Left cardiac atrium (tissue), 4 donors: ENCODE results near the gene MICAL2. TPM values are rescaled to one million over a fixed set of nuclear protein-coding genes. Genes with fewer than 3 reads are reported as not detected.
A peak's percentile ranks its signal among the peaks of the same experiment; 100 is the strongest.

ENCODE experiments used
- ATAC-seq, 2 donors: fragments of 200-7000 bp; cut with Tn5 transposase; one replicate each; pipeline ENCODE4 v1.9.1; 2020; ENCODE audit warnings: mild to moderate bottlenecking in 2 of 2, moderate library complexity in 2 of 2
- DNase-seq: peaks from one replicate; pipeline ENCODE4 v3.0.0-alpha.2; 2020
- intact Hi-C, 2 donors: fragments of 100-400 bp; cut with DNase I; formaldehyde crosslinking; loops; one replicate each; pipeline versions ENCODE4 v1.14.1 to v1.15.1; 2022 to 2023
- total RNA-seq, 2 donors: library from RNA; stranded (reverse); fragmentation: NEBNext Ultra II Directional; extraction: Animal tissue kit (Norgen Biotek cat#: 25700); gene quantifications; one replicate each; pipeline ENCODE4 v1.2.1, GENCODE V29; 2021
- donor health status: DM: no; HTN: yes; CAD: no.
- donor health status: DM: no; HTN: yes; CAD: no; lungs with severe emphysema.
- donor health status: DM: yes; HTN: yes; CAD: no.
- donor health status: Dilated cardiomyopathy.

The MICAL2 gene
- total RNA-seq, 2 donors from 2014 or later: 74.5 to 128 TPM

DNA sequence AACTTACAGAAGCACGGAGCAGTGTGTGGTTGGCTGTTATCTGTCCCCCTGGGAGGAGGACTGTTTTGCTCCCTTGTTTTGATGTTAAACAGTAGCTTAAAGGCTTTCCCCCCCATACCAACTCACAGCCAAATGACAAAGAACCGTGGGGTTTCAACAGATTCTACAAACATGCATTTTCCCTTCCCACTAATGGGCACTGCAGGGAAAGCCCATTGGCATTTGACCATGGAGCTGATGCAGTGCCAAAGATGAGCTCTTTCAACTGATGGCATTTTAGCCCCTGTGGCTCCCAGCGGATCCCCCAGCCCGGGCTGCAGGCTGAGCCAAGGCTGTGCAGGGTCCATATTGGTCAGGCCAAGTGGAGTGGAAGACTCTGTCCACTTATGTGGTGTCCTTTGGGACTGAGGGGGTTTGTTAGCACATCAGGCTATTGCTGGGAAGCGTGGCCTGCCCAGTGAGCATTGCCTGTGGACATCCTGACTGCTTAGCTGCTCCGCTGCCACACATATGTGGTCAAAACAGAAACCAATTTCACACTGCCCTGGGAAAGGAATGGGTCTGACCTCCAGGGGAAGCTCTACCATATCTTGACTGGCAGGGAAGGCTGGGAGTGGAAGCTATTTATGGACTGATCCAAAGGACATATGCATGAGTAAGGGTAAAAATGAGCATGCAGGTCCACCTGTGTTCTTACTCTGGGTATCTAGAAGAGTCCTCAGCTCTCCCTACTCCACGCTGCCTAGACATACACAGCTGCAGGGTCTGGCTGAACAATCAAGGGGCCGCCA, 150.5 kb downstream of the MICAL2 start:
- ATAC-seq: peak; percentile 17 to 39
- DNase-seq: peak; percentile 4
- intact Hi-C loops: no loop called here

- ATAC-seq (no peak), DNase-seq (peak; percentile 18)
- intact Hi-C loops: no loop called here
Observed at GRCh38 chr11:12261551-12261950, 151.2 kb downstream of the MICAL2 start.

GRCh38 chr11:12263141-12263693, 152.8 kb downstream of the MICAL2 start:
- DNase-seq (no peak), ATAC-seq (peak; percentile 80 to 82)
- intact Hi-C loops: no loop called here

- ATAC-seq: no peak
- intact Hi-C loops: no loop called here
- no peak for DNase-seq
Observed at GRCh38 chr11:12264361-12264760, 154.0 kb downstream of the MICAL2 start.

DNA sequence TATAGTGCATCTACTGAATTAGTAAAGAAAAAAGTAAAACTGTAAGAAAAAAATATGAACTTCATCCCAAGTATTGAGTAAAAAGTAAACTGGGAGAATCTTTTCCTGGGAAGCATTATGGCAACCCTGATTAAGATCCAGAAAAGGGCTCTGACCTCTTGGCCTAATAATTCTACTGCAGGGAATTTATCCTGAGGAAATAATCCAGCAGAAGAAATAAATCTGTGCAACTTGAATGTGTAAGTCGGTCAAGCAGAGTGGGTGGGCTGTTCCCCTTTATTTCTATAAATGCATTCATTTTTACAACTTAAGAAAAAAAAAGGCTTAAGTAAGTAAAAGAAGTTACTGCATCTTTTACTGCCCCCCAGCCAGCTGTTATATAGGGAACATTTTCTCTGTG, 155.7 kb downstream of the MICAL2 start:
- intact Hi-C loops: no loop called here
- ATAC-seq (no peak), DNase-seq (no peak)

DNA sequence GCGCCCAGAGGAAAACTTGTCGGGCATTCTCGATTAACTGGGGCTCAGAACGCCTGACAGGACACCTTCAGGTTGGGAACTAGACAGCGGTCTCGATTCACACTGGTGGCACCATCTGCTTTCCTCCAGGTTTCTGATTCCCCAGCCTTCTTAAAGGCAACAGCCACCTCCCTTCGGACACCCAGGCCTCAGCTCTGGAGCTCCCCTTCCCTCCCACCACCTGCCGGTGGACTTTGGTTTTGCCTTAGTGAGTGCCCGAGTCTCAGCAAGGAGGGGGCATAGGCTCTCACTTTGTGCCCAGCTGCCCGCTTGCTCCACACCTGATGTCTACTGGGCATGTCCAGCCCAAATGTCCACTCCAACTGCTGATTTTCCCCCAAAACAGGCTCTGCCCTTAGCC, 156.6 kb downstream of the MICAL2 start:
- intact Hi-C loops: no loop called here
- ATAC-seq: no peak
- peak; percentile 17 for DNase-seq

DNA sequence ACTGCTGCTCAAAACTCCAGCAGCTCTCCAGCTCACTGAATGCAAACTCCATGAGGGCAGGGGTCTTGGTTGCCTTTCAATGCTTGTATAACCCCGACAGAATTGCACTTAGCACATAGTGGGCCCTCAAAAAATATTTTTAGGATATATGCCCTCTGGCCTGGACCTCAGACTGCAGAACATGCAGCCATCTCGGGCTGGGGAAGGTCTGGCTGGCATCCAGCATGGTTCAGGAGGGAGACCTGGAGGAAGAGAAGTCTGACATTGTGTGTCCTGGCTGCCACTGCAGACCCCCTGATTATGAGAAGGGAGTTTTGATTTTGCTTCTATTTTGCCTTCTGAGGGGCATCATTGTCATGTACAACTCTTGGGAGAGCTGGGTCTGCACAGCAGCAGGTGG, 157.5 kb downstream of the MICAL2 start:
- DNase-seq: peak; percentile 10
- ATAC-seq: no peak
- intact Hi-C loops: no loop called here

GRCh38 chr11:12269104-12269441, 158.7 kb downstream of the MICAL2 start:
- DNase-seq: peak; percentile 70
- ATAC-seq: peak; percentile 70 to 81
- intact Hi-C loops: no loop called here

DNA sequence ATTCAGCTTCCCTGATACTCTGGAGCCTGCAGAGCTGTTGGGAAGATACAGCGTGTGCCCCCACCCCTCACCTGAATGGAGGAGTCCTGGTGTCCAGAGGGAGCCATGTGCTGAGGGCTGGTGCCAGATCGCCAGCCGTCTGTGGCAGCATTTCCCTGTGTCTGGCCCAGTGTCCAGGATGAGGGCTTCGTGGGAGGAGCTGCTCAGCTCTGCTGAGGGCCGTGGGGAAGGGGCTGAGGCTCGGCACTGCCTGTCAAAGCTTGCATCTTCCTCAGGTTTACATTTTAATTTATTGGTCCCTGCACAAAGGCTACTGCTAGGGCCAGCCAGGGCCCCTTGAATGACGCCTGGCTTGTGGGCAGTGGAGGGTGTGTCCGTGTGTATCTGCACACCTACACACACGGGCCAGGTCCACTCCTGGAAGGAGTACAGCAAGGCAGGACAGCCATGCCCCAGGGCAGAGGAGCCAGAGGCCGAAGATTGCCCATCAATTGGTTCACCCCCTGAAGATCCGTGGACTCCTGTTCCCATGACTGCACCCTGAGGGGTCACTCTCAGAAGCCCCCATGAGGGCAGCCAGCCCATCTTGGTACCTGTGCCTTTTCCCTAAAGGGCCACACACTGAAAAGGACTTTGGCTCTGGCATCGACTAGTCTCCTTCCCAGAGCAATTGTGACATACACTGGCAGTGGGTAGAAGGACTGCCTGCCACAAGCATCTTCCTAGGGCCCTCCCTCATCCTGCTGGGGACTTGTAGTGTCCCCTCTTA, 159.2 kb downstream of the MICAL2 start:
- DNase-seq: peak; percentile 25
- intact Hi-C loops: loop anchor here (10.0 kb wide), 1 partner anchor 335 kb away; no protein-coding TSS in a partner anchor
- ATAC-seq: peak; percentile 38 to 46

GRCh38 chr11:12270215-12270797, 159.9 kb downstream of the MICAL2 start:
- peak in 1 of 2 donors; percentile 11 for ATAC-seq
- no peak for DNase-seq
- intact Hi-C loops: loop anchor here (10.0 kb wide), 1 partner anchor 336 kb away; no protein-coding TSS in a partner anchor

DNA sequence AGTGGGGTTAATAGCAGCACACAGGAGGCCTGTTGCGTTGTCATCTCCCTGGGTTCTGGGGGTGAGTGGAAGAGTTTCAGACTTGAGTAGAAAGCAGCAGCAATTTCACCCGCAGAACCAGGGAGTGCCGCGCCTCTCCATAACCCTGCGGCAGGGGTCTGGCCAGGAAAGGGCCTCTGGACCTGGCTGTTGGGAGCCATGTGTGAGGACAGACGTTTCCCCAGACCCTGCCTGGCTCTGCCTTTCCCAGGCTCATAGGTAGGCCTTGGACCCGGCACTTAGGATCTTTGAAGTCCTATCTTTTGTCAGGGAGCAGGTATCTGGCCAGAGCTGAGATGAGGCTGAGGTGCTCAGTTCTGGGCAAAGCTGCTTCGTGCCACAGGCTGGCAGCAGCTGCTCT, 160.4 kb downstream of the MICAL2 start:
- DNase-seq (no peak), ATAC-seq (no peak)
- intact Hi-C loops: loop anchor here (10.0 kb wide), 1 partner anchor 336 kb away; no protein-coding TSS in a partner anchor

DNA sequence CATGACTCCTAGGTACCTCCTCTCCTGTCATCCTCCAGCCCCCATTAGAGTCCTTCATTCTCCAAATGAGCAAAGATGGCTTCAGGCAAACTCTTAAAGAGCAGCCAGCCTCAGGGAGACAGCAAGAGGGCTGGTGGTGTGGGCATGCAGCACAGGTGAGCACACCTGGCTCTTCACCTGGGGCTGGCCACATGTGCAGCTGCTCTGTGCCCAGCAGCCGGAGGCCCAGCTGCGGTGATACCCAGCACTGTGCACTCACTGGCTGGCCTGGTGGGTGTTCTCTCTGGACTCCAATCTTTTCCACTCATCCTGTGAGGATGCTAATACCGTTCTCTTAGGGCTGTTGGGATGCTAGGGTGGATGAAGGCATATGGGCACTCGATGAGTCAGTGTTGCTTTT, 160.9 kb downstream of the MICAL2 start:
- no peak for ATAC-seq
- intact Hi-C loops: loop anchor here (10.0 kb wide), 1 partner anchor 336 kb away; no protein-coding TSS in a partner anchor
- DNase-seq: no peak

DNA sequence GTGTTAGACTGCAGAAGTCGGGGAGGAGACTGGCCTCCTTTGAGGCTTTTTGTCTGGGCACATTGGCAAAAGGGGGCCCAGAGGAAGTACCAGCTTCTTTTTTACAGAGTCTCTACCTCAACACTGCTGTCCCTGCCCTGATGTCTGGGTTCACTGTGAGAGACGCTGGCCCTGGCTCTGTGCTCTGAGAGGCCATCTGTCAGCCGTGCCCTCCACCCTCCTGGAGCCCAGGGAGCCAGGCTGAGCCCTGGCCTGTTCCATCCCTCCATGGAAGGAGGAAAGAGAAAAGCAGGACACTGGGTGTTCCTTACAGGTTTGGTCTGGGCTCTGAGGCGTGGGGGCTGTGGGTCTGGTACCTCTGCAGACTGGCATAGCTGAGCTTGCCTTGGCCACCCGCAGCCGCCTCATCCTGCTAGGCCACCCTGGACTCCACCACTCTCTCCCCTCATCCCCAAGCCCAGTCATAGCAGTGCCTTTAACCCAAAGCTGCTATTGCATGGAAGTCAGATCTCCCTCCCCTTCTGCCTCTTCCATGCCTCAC, 161.5 kb downstream of the MICAL2 start:
- no peak for ATAC-seq
- intact Hi-C loops: loop anchor here (10.0 kb wide), 1 partner anchor 337 kb away; no protein-coding TSS in a partner anchor
- no peak for DNase-seq

DNA sequence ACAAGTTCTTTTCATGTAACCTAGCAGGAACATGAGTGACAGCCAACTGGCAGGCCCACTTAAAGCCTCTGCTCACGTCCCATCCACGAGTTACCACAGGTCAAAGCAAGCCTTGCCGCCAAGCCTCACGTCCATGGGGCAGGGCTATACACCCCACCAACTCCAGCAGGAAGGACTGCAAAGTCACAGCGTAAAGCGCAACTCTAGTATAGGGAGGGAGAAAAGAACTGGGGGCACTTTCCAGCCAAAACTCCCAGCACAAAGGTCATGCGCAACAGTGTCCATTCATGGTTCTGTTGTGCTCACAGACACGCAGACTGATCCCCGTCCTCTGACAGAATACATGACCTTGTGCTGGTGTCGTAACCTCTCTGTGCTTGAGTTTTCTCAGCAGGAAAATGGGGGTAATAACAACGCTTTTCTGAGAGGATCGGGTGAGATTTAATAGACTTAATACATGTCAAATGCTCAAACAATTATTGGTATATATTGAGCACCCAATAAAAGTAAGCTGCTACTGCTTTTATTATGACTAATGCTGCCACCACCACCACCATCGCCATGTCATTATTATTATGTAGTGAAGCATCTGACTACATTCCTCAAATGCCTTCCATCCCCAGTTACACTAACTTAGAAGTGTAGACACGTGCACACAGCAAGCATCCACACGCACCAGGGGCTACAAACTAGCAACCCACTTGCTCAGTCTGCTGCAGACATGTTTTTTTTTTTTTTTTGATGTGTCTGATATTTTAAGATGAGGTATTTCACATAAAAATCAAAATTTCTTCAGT, 162.6 kb downstream of the MICAL2 start:
- DNase-seq (no peak), ATAC-seq (no peak)
- intact Hi-C loops: loop anchor here (10.0 kb wide), 1 partner anchor 338 kb away; no protein-coding TSS in a partner anchor

DNA sequence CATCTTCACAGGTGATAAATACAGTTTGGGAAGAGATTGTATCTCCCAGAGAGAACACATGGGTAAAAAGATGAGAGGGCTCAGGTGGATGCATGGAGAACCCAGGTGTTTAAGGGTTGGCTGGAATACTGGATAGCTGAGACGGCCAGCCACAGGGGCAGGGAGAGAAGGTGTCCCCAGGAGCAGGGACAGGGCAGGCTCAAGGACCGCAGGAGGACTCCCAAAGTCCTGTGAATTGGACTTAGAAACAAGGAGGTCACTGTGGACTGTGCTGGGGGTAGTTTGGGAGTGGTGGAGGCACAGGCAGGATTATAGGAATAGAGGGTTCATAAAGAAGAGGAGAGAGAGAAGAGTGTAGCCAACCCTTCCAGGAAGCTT, 163.2 kb downstream of the MICAL2 start:
- DNase-seq (no peak), ATAC-seq (no peak)
- intact Hi-C loops: loop anchor here (10.0 kb wide), 1 partner anchor 339 kb away; no protein-coding TSS in a partner anchor

DNA sequence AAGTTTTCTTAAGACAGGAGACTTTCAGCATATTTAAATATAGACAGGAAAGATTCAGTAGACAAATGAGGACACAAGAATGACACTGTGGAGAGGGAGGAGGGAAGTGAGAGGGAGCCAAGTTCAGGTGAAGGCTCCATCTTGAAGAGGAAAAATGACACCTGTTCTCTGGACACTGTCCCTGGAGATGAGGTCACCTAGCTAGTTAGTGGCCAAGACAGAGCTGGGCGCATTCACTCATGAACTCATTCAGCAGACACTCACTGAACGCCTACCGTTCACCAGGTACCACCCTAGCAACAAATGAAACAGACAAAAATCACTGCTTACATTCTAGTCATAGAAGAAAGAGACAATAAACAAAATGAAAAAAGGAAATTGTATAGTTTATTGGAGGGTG, 163.7 kb downstream of the MICAL2 start:
- ATAC-seq (no peak), DNase-seq (no peak)
- intact Hi-C loops: loop anchor here (10.0 kb wide), 1 partner anchor 339 kb away; no protein-coding TSS in a partner anchor

GRCh38 chr11:12274558-12275197, 164.3 kb downstream of the MICAL2 start:
- ATAC-seq (peak in 1 of 2 donors; percentile 10), DNase-seq (no peak)
- intact Hi-C loops: loop anchor here (10.0 kb wide), 1 partner anchor 340 kb away; no protein-coding TSS in a partner anchor

DNA sequence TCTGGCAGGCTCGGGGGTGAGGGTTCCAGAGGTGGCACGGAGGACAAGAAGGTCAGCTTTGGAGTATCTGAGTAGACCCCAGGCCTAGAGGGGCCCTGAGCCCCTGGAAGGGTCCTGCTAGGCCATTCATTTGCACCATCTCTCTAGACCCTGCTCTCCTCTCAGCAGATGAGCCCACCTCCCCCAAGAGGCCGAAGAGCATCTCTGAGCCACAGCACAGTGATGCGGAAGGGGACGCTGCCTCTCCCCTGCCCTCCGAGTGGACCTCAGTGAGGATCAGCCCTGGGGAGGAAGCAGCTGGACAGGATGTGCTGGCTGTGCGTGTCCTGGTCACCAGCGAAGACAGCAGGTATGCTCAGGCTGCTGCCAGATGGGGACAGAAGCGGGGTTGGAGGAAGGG, 165.4 kb downstream of the MICAL2 start:
- intact Hi-C loops: loop anchor here (10.0 kb wide), 1 partner anchor 341 kb away; no protein-coding TSS in a partner anchor
- DNase-seq: no peak
- ATAC-seq: no peak
